AG20443 (cell line): ENCODE results near the gene S100A2.
A peak's percentile ranks its signal among the peaks of the same experiment; 100 is the strongest.
"Not testable (repeated sequence)": the region's sequence is repeated elsewhere in the genome, so short reads cannot be mapped to it uniquely, and the experiment has no call there.

Experiments
- DNase-seq: peaks from one replicate; pipeline ENCODE4 v3.0.0; 2012; ENCODE audit warnings: low spot score, mixed read lengths

Gene S100A2

GRCh38 chr1:153563991-153564390 is 1.7 kb downstream of the S100A2 start:
- DNase-seq: no peak

GRCh38 chr1:153563483-153563901 is 2.2 kb downstream of the S100A2 start:
- no peak for DNase-seq

GRCh38 chr1:153562021-153562420 is 3.6 kb downstream of the S100A2 start:
- not testable (repeated sequence) for DNase-seq

- no peak for DNase-seq
These were observed 4.1 kb downstream of the S100A2 start for GRCh38 chr1:153561466-153561985.

GRCh38 chr1:153560771-153561465 is 4.7 kb downstream of the S100A2 start:
- DNase-seq: no peak

GRCh38 chr1:153560241-153560640 is 5.4 kb downstream of the S100A2 start:
- no peak for DNase-seq

- no peak for DNase-seq
These were observed 7.8 kb downstream of the S100A2 start for GRCh38 chr1:153557877-153558276.

- DNase-seq: no peak
These were observed 9.3 kb downstream of the S100A2 start for GRCh38 chr1:153556348-153556747.

GRCh38 chr1:153553830-153554541 is 11.7 kb downstream of the S100A2 start:
- DNase-seq: no peak

- no peak for DNase-seq
These were observed 12.5 kb downstream of the S100A2 start for GRCh38 chr1:153553096-153553495.

- no peak for DNase-seq
These were observed 13.3 kb downstream of the S100A2 start for GRCh38 chr1:153552335-153552734.

- no peak for DNase-seq
These were observed 14.7 kb downstream of the S100A2 start for GRCh38 chr1:153550827-153551500.

GRCh38 chr1:153550398-153550758 is 15.3 kb downstream of the S100A2 start:
- DNase-seq: no peak

GRCh38 chr1:153549741-153550397 is 15.8 kb downstream of the S100A2 start:
- DNase-seq: no peak

- peak; percentile 90 for DNase-seq
These were observed 16.6 kb downstream of the S100A2 start, which contains the start of gene S100A3 for GRCh38 chr1:153548722-153549688. TSS of gene S100A3 (minus strand) at chr1:153549258. CDS start at chr1:153548485, 773 bp downstream.

GRCh38 chr1:153547560-153548551 is 17.8 kb downstream of the S100A2 start:
- DNase-seq: no peak

- DNase-seq: no peak
These were observed 18.7 kb downstream of the S100A2 start for GRCh38 chr1:153546796-153547559.

- DNase-seq: no peak
These were observed 19.3 kb downstream of the S100A2 start for GRCh38 chr1:153546371-153546770.
